Trophoblast cell (in vitro differentiated cells and primary cell): ENCODE data around the gene SALL2.
A peak's percentile ranks its signal among the peaks of the same experiment; 100 is the strongest.

ENCODE experiments used
- DNase-seq, 2 donors: peaks; one replicate each; pipeline ENCODE4 v3.0.0-alpha.2; 2016
- H2AFZ ChIP-seq: 2 replicates; pipeline ENCODE4 v1.6.1; 2013; ENCODE audit warnings: low read length, moderate library complexity, mild to moderate bottlenecking; ENCODE audit not compliant: insufficient read depth, poor library complexity
- H2AK5ac ChIP-seq: 2 replicates; pipeline ENCODE4 v1.6.1; 2013; ENCODE audit warnings: mild to moderate bottlenecking, low read length
- H2BK120ac ChIP-seq: 2 replicates; pipeline ENCODE4 v1.6.1; 2013; ENCODE audit warnings: low read length, mild to moderate bottlenecking, moderate library complexity; ENCODE audit not compliant: insufficient read depth, poor library complexity
- H2BK12ac ChIP-seq: 2 replicates; pipeline ENCODE4 v1.6.1; 2013; ENCODE audit warnings: mild to moderate bottlenecking, low read length, moderate library complexity
- H2BK5ac ChIP-seq: 2 replicates; pipeline ENCODE4 v1.6.1; 2013; ENCODE audit warnings: low read length, low read depth, moderate library complexity, mild to moderate bottlenecking; ENCODE audit not compliant: poor library complexity
- H3K14ac ChIP-seq: 2 replicates; pipeline ENCODE4 v1.6.1; 2013; ENCODE audit warnings: mild to moderate bottlenecking, low read length
- H3K18ac ChIP-seq: 2 replicates; pipeline ENCODE4 v1.6.1; 2013; ENCODE audit warnings: mild to moderate bottlenecking, low read length
- H3K23ac ChIP-seq: 2 replicates; pipeline ENCODE4 v1.6.1; 2013; ENCODE audit warnings: low read length
- H3K27ac ChIP-seq: 2 replicates; pipeline ENCODE4 v1.5.1; 2013; ENCODE audit warnings: low read depth, mild to moderate bottlenecking, inconsistent platforms, low read length, moderate library complexity
- H3K27me3 ChIP-seq: 2 replicates; pipeline ENCODE4 v1.6.1; 2013; ENCODE audit warnings: inconsistent platforms, mild to moderate bottlenecking, low read length, moderate library complexity; ENCODE audit not compliant: insufficient read depth
- H3K36me3 ChIP-seq, 2 experiments: 1 replicate in 1 of 2; 2 replicates in 1 of 2; pipeline ENCODE4 v1.6.1; 2013; ENCODE audit warnings: low read length in 2 of 2, mild to moderate bottlenecking in 2 of 2, moderate library complexity in 1 of 2; ENCODE audit not compliant: insufficient read depth in 2 of 2, control insufficient read depth in 1 of 2
- H3K4ac ChIP-seq: 2 replicates; pipeline ENCODE4 v1.6.1; 2013; ENCODE audit warnings: low read depth, mild to moderate bottlenecking, low read length, moderate library complexity
- H3K4me1 ChIP-seq, 2 experiments: 1 replicate in 1 of 2; 2 replicates in 1 of 2; pipeline ENCODE4 v1.6.1; 2013; ENCODE audit warnings: low read length in 2 of 2, mild to moderate bottlenecking in 2 of 2, moderate library complexity in 1 of 2; ENCODE audit not compliant: insufficient read depth in 2 of 2, control insufficient read depth in 1 of 2
- H3K4me2 ChIP-seq: 2 replicates; pipeline ENCODE4 v1.6.1; 2013; ENCODE audit warnings: inconsistent platforms, mild to moderate bottlenecking, low read length, moderate library complexity
- H3K4me3 ChIP-seq: 2 replicates; pipeline ENCODE4 v1.5.1; 2013; ENCODE audit warnings: mild to moderate bottlenecking, low read depth, low read length, inconsistent platforms
- H3K79me1 ChIP-seq: one replicate; pipeline ENCODE4 v1.6.1; 2013; ENCODE audit warnings: low read length
- H3K79me2 ChIP-seq: 2 replicates; pipeline ENCODE4 v1.6.1; 2013; ENCODE audit warnings: low read length, mild to moderate bottlenecking; ENCODE audit not compliant: control insufficient read depth, insufficient read depth, poor library complexity
- H3K9ac ChIP-seq: 2 replicates; pipeline ENCODE4 v1.6.1; 2013; ENCODE audit warnings: mild to moderate bottlenecking, low read length
- H3K9me3 ChIP-seq: 2 replicates; pipeline ENCODE4 v1.6.1; 2013; ENCODE audit warnings: low read depth, mild to moderate bottlenecking, control low read depth, inconsistent platforms, low read length; ENCODE audit not compliant: insufficient read depth
- H4K12ac ChIP-seq: 2 replicates; pipeline ENCODE4 v1.6.1; 2013; ENCODE audit warnings: low read depth, mild to moderate bottlenecking, low read length, moderate library complexity
- H4K8ac ChIP-seq: 2 replicates; pipeline ENCODE4 v1.6.1; 2013; ENCODE audit warnings: low read depth, mild to moderate bottlenecking, low read length, moderate library complexity
- H4K91ac ChIP-seq: one replicate; pipeline ENCODE4 v1.6.1; 2013; ENCODE audit warnings: low read depth, mild to moderate bottlenecking, low read length, moderate library complexity
- WGBS: extraction: QIAGEN DNeasy Blood & Tissue Kit; methylation state at CpG from one replicate; pipeline ENCODE4 v1.1.7; 2013; ENCODE audit warnings: missing lambda C conversion rate; ENCODE audit not compliant: insufficient read length, insufficient coverage; ENCODE audit errors: extremely low coverage; 5-methylcytosine and 5-hydroxymethylcytosine counted together

The SALL2 gene

DNA sequence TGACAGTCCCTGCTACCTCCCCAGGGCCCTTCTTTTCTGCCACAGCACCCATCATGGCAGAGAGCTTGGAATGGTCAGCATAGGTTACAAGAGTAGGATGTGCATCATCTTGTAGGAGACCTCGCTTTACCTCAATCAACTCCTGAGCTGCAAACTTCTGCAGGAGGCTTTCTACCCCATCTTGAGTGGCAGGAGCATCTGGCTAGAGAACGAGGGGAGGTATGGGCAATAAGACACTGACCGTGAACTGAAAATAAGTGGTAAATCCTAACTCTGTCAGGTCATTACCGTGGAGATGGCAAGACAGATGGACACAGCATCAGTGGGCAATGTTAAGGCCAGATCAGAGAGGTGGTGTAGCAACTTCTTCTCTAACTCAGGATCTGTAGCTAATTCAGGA lies 22.8 kb downstream of the SALL2 start:
- no peak overlapping the region for H3K4me2 ChIP-seq
- H3K9ac ChIP-seq = no peak overlapping the region
- no peak overlapping the region for H3K4me3 ChIP-seq
- H3K23ac ChIP-seq = no peak overlapping the region
- H3K14ac ChIP-seq = no peak overlapping the region
- no peak overlapping the region for H3K4ac ChIP-seq
- no peak overlapping the region for H4K12ac ChIP-seq
- WGBS = no CpG with 5 or more reads among the region's 4 CpGs
- H3K79me2 ChIP-seq = no peaks in the 10 kb centered on the region
- no peaks in the 10 kb centered on the region for H3K27me3 ChIP-seq
- peaks cover 2% of the 10 kb centered on the region for H3K9me3 ChIP-seq
- DNase-seq = no peak
- no peak overlapping the region for H2BK5ac ChIP-seq
- H3K4me1 ChIP-seq = no peaks in the 10 kb centered on the region
- H3K18ac ChIP-seq = no peak overlapping the region
- H3K79me1 ChIP-seq = no peaks in the 10 kb centered on the region
- H3K36me3 ChIP-seq = peaks cover 30 to 39% of the 10 kb centered on the region in 2 experiments
- H3K27ac ChIP-seq = no peak overlapping the region
- H2AFZ ChIP-seq = no peak overlapping the region
- H4K91ac ChIP-seq = no peak overlapping the region
- H2BK120ac ChIP-seq = no peak overlapping the region
- H2AK5ac ChIP-seq = no peak overlapping the region
- H2BK12ac ChIP-seq = no peak overlapping the region
- no peak overlapping the region for H4K8ac ChIP-seq

DNA sequence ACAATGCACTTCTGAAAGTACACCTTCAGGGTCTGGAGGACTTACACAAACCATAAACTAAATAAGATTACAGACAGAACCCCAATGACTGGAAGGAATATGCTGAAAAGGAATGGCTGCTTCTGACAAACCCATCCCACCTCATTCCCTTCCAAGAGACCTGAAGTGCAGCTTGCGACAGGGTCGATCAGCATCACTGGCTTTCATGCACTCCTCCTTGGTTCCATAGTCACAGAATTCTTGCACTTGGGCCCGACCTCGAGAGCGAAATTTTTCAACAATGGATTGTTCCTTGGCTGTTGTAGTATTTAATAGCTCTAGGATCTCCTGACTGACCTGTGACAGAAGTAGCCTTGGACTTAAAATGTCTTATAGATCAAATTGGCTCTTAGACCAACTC lies 24.6 kb downstream of the SALL2 start:
- Histone ChIP-seq H3K36me3 (peaks cover 30 to 45% of the 10 kb centered on the region in 2 experiments), H2BK12ac (no peak overlapping the region), H2AK5ac (no peak overlapping the region), H3K27ac (no peak overlapping the region), H4K8ac (no peak overlapping the region), H3K4me1 (no peaks in the 10 kb centered on the region), H3K79me1 (no peaks in the 10 kb centered on the region), H3K23ac (no peak overlapping the region), H4K91ac (no peak overlapping the region), H2BK120ac (no peak overlapping the region), H3K79me2 (no peaks in the 10 kb centered on the region), H3K4ac (no peak overlapping the region), H3K9me3 (no peaks in the 10 kb centered on the region), H3K4me2 (no peak overlapping the region), H3K18ac (no peak overlapping the region), H2BK5ac (no peak overlapping the region), H3K9ac (no peak overlapping the region), H2AFZ (no peak overlapping the region), H3K4me3 (no peak overlapping the region), H3K14ac (no peak overlapping the region), H4K12ac (no peak overlapping the region), H3K27me3 (no peaks in the 10 kb centered on the region)
- WGBS = no CpG with 5 or more reads among the region's 5 CpGs
- DNase-seq = no peak

DNA sequence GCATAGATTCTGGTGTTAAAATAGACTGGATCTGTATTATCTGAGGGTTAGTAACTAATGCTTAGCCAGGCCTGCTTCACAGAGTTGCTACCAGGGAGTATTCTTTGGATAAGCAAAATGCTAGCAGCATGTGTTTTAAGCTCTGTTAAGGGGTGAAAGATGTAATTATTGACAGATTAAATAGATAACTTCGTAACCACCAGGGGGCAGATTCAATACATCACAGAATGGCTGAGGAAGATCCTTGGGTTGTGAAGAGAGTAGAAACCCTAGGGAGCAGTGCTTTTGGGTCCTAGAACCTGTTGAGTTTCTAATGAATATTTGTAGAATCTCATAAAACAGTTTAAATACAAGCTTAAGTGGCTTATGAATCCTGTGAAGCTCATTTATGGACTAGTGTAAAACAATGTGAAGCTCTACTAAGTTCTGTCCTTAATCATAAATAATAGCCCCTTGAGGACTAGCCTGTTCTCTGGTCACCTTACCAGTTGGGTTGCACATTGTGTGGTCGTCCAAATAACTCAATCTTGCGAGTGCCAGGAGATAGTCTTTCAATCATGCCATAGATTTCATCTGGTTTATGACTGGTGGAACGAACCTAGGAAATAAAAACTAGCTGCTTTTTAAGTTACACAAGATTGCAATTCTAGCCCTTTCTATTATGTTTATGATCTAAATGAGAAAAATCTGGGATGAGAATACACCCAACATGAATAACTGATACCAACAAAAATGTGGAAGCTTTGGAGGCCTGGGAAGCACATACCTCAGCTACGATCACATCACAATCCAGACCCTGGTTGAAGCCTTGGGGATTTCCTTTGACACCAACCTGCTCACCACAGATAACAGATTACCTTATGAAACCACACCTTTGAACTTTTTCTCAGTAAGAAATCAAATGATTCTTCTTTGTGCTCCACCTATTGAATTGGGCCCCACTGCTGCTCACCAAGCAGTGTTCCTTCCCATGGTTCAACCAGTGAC lies 27.3 kb downstream of the SALL2 start:
- WGBS = no CpG with 5 or more reads among the region's 5 CpGs
- H2AK5ac ChIP-seq = no peak overlapping the region
- no peak overlapping the region for H3K27ac ChIP-seq
- H2AFZ ChIP-seq = no peak overlapping the region
- H2BK120ac ChIP-seq = no peak overlapping the region
- no peak overlapping the region for H4K91ac ChIP-seq
- H2BK12ac ChIP-seq = no peak overlapping the region
- H4K8ac ChIP-seq = no peak overlapping the region
- no peaks in the 10 kb centered on the region for H3K4me1 ChIP-seq
- no peak overlapping the region for H3K9ac ChIP-seq
- no peak overlapping the region for H3K4ac ChIP-seq
- peaks cover 36 to 57% of the 10 kb centered on the region in 2 experiments for H3K36me3 ChIP-seq
- no peaks in the 10 kb centered on the region for H3K9me3 ChIP-seq
- H4K12ac ChIP-seq = no peak overlapping the region
- H3K79me1 ChIP-seq = no peaks in the 10 kb centered on the region
- no peak overlapping the region for H3K4me3 ChIP-seq
- no peaks in the 10 kb centered on the region for H3K27me3 ChIP-seq
- peak; percentile 20 to 74 for DNase-seq
- H3K79me2 ChIP-seq = no peaks in the 10 kb centered on the region
- no peak overlapping the region for H3K14ac ChIP-seq
- H3K18ac ChIP-seq = no peak overlapping the region
- H3K4me2 ChIP-seq = no peak overlapping the region
- H2BK5ac ChIP-seq = no peak overlapping the region
- H3K23ac ChIP-seq = no peak overlapping the region

DNA sequence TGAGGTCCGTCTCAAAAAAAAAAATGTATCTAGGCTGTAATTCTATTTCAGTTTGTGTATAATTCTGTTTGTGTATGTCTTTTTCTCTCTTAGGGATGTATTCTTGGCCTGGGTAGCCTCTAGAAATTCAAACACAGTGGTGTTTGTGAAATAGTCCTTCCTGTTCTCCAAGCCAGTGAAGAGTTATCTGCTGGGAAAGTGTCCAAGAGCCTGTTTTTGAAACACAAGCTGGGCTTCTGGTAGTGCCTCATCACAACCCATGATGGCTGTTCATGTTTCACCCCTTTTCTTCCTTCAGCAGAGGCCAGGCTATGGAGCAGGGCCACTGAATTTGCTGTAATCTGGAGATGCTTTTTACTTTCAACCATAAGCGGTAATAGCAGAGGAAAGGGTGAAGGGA lies 29.7 kb downstream of the SALL2 start:
- H4K91ac ChIP-seq = no peak overlapping the region
- H3K4me2 ChIP-seq = no peak overlapping the region
- no peaks in the 10 kb centered on the region for H3K4me1 ChIP-seq
- H3K23ac ChIP-seq = no peak overlapping the region
- no peak overlapping the region for H4K12ac ChIP-seq
- no peak overlapping the region for H2BK12ac ChIP-seq
- no peak overlapping the region for H3K27ac ChIP-seq
- H3K9me3 ChIP-seq = no peaks in the 10 kb centered on the region
- no peak overlapping the region for H2BK5ac ChIP-seq
- H3K9ac ChIP-seq = no peak overlapping the region
- no peak overlapping the region for H3K18ac ChIP-seq
- no peak overlapping the region for H3K4ac ChIP-seq
- H3K36me3 ChIP-seq = peaks cover 35 to 52% of the 10 kb centered on the region in 2 experiments
- H4K8ac ChIP-seq = no peak overlapping the region
- no peaks in the 10 kb centered on the region for H3K79me1 ChIP-seq
- H2AFZ ChIP-seq = no peak overlapping the region
- no peaks in the 10 kb centered on the region for H3K27me3 ChIP-seq
- H3K4me3 ChIP-seq = no peak overlapping the region
- H3K79me2 ChIP-seq = no peaks in the 10 kb centered on the region
- no peak overlapping the region for H2BK120ac ChIP-seq
- H2AK5ac ChIP-seq = no peak overlapping the region
- no CpG with 5 or more reads among the region's 2 CpGs for WGBS
- no peak for DNase-seq
- no peak overlapping the region for H3K14ac ChIP-seq
